Measurements from ENCODE around the gene MRPS14.
A peak's percentile ranks its signal among the peaks of the same experiment; 100 is the strongest.

MRPS14 gene

DNA sequence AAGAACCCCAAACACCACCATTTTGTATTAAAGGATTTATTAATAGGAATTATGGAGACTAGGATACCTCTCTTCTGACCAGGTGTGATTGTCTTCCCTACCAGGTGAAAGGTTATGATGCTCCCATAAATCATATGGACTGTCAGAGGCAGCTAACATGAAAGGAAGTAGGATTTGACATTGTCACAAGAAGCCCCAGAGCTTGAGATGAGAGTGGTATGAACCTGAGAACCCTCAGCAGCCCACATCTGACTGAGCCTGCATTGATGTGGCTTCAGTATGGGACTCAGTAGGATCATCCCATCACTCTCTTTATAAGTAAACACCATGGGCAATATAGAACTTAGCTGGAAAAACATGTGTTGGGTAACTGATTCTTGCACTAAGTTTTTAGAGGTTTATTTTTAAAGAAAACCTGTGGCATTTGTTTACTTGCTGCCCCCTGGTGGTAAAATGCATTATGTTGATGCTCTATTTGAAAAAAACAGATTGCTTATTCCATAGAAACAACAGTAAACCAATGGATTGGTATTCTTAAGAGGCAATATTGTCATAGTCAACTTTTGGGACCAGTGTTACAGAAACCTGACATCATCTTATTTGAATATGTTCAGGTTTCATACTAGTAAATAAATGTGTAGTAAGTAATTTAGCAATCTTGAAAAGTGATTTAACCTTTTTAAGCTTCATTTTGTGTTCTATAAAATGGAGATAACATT lies 40.1 kb downstream of the MRPS14 start:
- no peak for DNase-seq (ENCODE audit: low read depth)

DNA sequence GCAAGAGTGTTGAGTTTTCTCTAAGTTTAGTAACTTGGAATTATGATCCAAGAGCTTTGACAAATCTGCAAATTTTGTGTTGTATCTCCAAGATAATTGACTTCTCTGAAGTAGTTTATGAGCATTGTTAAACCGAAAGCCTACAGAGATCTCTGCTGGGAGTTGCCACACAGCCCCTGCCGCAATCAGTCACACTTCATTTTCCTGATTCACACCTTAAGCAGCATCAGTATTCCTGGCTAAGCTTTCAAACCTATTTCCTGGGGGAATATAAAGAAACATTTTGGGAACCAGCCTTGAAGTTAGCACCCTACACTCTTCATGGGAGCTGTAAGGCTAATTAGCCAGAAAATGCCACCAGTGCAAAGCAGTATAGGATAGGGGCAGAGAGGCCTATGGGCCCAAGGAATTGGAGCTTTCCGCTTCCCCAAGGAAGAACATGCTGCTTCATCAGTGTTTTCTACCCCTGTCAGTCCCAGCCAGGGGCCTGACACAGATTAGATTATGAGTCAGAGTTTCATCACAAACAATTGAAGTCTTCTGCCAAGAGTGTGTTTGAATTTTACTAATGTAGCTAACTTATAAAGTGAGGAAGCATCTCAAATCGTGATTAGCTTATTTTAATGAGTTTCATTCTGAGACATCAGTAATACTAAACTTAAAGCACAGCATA lies 46.7 kb downstream of the MRPS14 start:
- no peak for DNase-seq (ENCODE audit: low read depth)

DNA sequence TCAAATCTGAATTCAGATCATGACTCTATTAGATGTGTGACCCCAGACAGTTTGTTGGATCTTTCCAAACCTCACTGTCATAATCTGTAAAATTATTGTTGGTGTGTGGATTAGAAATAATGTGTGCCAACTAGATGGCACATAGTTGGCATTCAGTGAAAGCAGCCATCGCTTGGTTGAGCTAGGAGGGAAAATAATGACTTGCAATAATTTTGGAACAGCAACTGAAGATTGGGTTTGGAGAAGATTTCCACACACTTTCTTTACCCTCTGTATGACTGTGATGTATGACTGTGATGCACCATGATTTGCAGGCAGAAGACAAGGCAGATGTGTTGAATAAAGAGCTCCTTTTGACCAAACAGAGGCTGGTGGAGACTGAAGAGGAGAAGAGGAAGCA lies 47.5 kb downstream of the MRPS14 start:
- DNase-seq (ENCODE audit: low read depth): no peak

DNA sequence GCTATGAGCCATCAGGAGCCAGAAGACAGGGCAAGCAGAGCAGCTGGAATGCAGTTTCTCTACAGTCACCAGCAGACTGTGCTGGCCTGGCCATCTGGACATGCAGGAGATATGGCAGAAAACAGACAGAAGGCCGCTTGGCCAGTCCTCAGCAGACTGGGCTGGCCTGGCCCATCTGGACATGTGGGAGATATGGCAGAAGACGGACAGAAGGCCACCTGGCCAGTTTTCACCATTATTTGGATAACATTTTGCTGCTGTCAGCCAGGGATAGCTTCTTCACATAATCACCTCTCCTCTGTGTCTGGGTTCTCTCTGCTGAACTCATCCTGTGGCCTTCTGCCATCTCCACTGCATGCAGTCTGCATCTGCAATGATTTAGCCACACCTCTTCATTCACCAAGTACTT lies 48.5 kb downstream of the MRPS14 start:
- no peak for DNase-seq (ENCODE audit: low read depth)

DNA sequence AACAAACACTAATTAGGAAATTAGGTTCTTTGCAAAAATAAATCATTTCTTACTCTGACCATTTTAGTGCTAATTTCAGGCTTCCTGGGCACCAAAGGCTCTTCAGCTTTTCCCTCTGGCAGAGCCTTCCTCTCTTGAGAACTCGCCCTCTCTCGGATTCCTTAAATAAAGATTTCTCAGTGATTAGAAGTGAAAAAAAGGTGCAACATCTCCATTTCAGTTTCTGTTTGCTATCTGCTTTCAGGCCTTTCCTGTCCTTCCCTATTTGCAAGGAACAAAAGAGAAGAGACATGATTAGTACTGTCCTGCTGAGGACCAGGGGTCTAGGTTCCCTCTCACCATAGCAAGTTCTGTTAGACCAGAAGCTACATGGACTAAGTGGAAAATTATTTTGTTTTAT lies 51.3 kb downstream of the MRPS14 start:
- DNase-seq (ENCODE audit: low read depth): no peak

DNA sequence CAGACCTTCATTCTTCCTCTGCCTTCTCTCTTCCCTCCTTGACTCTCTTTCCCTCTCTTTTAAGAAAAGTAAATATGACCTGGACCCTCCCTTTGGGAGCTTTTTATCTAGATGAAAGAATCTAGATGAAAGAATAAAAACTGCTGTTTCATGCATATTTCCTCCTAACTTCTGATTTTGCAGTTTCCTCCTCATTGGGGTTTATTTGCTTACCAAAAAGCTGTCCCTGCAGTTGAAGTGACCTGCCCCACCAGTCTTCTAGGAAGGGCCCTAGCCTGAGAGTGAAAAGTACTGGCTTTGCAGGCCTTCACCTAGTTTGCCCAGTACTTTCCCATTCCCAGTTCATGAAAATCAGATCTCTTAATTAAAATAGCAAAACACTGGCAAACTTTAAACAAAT lies 51.8 kb downstream of the MRPS14 start:
- no peak for DNase-seq (ENCODE audit: low read depth)

DNA sequence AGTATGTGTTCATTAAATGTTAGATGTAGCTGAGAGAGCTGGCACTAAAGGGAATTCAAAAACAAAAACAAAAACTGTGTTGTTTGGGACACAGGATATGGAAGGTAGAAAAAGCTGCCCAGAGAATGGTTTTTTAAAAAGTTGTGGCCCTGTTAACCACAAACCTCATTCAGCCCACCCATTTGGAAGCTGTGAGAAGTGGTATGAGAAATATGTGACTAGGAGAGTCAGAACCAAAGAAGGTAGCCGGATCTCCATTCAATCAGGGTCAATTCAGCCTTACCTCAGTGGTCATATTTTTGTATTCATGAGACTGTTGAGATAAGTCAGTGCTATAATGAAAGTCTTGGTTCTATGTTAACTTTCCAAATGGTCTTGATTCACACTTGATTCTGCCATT lies 53.2 kb downstream of the MRPS14 start:
- no peak for DNase-seq (ENCODE audit: low read depth)

DNA sequence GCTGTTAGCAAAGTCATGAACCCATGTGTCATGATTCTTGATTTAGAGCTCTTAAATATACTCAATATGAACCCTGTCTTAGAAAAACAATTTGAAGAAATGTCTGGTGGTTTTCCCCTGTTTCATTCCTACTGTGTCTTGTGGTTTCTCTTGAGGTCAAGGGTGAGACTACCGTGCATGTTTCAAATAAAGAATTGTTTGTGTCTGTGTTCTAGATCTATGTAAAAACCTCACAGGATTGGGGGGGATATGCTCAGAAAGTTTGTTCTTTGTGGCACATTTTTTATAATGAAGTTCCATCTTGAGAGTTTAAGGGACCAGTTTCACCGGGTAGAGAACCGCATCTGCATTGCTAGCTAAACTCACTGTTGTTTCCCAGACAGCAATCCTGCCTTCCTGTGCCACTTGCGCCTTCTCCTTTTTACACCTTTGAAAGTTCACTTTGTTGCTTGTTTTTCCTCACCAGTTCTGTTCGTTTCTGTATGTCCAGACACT lies 54.4 kb downstream of the MRPS14 start:
- DNase-seq (ENCODE audit: low read depth): no peak

DNA sequence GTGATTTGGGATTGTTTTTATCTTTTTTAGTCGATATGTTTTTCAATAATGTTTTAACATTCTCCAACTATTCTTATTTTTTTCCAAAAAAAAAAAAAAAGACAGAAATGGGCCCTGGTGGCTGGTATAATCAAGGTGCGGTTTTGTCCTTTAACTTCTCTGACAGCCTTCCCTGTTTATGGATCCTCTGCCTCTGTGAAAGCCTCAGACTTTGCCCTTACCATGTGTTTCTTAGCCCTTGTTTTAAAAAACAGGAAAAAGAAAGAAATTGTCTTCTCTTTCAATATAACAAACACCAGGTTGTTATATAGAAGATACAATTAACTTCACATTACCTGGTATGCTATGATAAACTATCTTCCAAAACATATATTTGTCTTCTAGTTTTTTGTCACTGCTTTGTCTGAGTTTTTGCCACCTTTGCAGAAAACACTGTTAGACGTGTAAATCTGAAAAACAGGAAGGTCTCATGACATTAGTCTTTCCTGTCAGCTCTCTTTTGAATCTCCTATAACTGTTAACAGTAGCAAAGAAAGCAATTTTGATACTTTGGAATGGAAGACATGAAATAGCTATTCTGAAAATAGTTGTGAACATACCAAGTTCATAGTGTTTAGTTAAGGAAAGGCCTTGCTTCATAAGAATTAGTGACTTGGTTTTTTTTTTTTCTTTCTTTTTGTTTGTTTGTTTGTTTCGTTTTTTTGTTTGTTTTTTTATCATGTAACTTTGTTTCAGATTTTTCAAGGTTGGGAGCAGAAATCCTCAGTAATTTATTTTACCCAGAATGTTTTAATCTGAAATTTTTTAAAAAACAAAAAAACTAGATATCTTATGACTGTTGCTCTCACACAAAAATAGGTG lies 55.1 kb downstream of the MRPS14 start:
- DNase-seq (ENCODE audit: low read depth): no peak

DNA sequence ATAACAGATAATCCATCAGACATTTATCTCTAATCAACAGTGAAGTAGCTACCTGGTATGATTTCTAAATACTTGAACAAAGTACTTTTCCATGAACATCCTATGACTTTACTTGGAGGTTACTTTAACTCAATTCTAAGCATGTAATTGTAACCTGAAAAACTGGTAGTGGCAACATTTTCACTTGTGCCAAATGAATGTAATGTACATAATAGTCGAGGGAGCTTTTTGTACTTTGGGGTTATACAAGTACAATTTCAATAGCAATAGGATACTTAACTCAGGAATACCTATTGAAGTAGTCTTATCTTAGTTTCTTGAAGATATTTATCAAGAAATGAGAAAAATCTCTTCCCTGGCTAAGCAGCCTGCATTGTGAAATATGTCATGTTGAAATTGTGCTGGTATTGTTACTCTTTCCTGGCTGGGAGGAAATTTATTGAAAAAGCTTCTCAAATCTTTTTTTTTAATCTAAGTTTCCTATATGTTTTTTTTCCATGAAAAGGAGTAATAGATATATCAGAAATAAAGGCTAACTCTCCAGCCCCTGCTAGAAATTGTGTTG lies 57.1 kb downstream of the MRPS14 start:
- no peak for DNase-seq (ENCODE audit: low read depth)

DNA sequence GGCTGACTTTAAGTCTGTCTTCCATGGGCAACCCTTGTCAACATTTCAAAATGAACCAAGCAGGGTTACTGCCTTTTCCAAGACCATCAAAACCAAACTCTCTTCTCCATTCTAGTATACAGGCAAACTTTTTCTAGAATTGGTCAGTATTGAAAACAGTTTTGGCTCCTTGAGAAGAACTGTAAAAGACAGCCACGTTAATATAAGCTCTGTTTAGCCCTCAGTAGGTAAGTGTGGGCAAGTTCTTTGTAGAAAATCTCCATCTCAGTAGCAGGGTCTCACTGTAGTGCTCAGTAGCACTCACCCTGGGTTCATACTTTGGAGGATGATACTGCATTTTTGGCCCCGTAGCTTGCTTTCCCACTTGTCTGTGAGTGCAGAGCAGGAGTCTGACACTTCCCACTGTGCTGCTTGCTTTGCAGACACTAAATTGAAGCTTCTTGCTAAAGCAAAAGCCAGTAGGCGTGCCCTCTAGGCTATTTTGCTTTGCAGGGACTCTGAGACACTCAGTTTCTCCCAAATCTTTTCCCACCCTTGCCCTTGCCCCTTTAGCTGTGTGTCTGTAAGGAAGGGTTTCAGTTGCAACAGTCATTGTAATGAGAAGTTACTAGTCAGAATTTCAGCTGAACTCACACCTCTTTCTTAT lies 57.7 kb downstream of the MRPS14 start:
- DNase-seq (ENCODE audit: low read depth): no peak

DNA sequence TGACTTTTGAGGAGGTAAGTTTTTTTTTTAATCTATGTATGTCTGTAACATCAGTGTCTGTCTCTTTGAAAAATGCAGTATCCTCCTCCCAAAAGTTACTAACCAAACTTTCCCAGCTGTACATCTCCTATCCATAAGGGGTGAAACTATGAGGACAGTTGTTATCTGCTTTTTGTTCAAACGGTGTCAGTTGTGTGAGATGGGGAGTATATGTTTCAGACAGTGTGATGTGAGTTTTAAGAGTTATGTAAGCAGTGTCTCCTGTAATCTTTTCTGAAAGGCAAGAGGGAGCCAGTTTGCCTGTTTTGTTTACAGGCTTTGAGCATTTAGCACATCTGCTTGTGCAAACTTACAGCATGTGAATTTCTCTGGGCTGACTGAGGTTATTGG lies 58.3 kb downstream of the MRPS14 start:
- no peak for DNase-seq (ENCODE audit: low read depth)

DNA sequence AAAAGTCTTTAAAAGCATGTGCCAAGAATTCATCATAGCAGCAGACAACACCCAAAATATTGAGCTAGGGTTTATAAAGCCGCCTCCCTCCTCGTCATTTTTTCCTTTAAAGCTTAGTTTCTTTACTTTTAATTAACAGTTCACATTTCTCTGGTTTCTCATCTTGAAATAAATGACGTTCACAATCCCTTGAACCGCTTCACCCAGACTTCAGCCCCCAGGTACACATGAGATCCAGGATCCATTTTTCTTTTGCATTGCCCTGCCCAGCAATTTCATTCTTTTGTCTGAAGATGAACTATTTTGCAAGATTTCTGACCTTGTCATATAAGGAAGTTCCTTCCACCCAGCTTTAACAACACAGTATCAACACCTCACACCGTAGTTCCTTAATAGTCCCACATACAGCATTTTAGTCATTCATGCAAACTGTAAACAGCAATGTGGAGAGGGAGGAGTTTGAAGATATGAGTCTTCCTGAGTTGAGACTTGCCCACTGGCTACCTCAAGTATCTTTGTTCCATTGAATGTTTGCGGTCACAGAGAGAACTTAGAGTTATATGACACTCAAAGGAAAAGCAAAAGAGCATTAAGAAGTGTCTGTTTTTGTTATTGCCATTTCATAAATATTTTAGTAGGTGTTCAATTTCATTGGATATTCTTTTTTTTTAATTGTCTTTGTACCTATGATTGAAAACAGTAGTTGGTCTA lies 58.8 kb downstream of the MRPS14 start:
- peak; percentile 9 for DNase-seq (ENCODE audit: low read depth)

DNA sequence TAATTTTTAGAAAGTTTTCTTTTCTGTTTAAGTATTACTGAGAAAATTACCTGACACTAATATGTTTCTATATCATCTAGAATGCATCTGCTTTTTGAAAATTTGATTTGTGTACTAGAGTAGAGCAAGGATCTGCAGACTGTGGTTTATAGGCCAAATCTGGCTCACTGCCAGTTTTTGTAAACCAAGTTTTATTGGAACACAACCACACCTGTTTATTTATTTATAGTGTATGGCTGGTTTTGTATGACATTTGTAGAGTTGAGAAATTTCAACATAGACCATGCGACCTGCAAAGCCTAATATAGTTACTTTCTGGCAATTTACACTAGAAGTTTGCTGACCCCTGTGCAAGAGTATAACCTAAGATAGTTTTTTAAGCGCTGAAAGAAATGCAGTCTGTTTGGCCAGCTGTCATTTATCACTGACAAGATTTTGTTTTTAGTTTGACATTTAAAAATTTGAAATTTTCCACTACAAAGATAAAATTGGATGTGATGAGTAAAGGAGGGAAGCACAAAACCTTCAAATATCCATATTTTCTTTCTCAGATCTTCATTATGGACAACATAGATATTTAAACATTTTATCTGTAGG lies 59.6 kb downstream of the MRPS14 start:
- no peak for DNase-seq (ENCODE audit: low read depth)

Data from T-helper 22 cell (primary cell).